H1 (cell line): ENCODE data around the gene RBSN. TPM values are rescaled to one million over a fixed set of nuclear protein-coding genes. Genes with fewer than 3 reads are reported as not detected.

Source experiments
- ASH2L ChIP-seq: fragments of 200-600, 300-600 bp; sonication (generic); IDR thresholded peaks from one replicate; pipeline ENCODE4 v1.7.1; 2017; ENCODE audit warnings: low read length
- KDM5A ChIP-seq: fragments of 200-600 bp; IDR thresholded peaks from 2 replicates; pipeline ENCODE4 v1.7.1; 2012; ENCODE audit warnings: mild to moderate bottlenecking, low read length, inconsistent platforms, mixed read lengths
- MAFK ChIP-seq: IDR thresholded peaks from 2 replicates; pipeline ENCODE4 v1.6.1; 2012; ENCODE audit warnings: low read depth, mild to moderate bottlenecking, improper control_type of control experiment, low read length
- polyA plus RNA-seq, 7 experiments: library from polyadenylated mRNA; depleted of rRNA in 3 of 7; stranded (reverse) in 5 of 7; unstranded in 2 of 7; fragments of >200 nt in 5 of 7; fragments of 200-250 nt in 2 of 7; gene quantifications; 1 replicate in 5 of 7; 2 replicates in 1 of 7; 4 replicates in 1 of 7; pipeline versions ENCODE4 v1.2.1 to v1.2.3, GENCODE V29; 2011 to 2013; ENCODE audit warnings: missing spikeins in 2 of 7, mixed read lengths in 2 of 7
- total RNA-seq: library from RNA; stranded (reverse); fragmentation: NEBNext Ultra II Directional; extraction: Animal tissue kit (Norgen Biotek cat#: 25700); gene quantifications from 2 replicates; pipeline ENCODE4 v1.2.1, GENCODE V29; 2021

Gene RBSN
- total and polyA plus RNA-seq, 2 of the 8 experiments (the other 6 are each of a cell fraction or from before 2014, with no cell fraction given): 5.9 to 20.0 TPM

- TF ChIP-seq KDM5A (no peak), MAFK (no peak), ASH2L (no peak)
Observed at GRCh38 chr3:15033103-15033502, 65.8 kb downstream of the RBSN start (continued).
